Neuronal stem cell (in vitro differentiated cells): Measurements from ENCODE around the gene PLSCR1.

ENCODE experiments used
- DNase-seq: peaks from one replicate; pipeline ENCODE4 v3.0.0-alpha.2; 2013; ENCODE audit warnings: low spot score
- H2AFZ ChIP-seq: one replicate; pipeline ENCODE4 v1.6.1; 2013; ENCODE audit warnings: mild to moderate bottlenecking, low read length, inconsistent platforms
- H2AK5ac ChIP-seq: 2 replicates; pipeline ENCODE4 v1.6.1; 2013; ENCODE audit warnings: low read depth, mild to moderate bottlenecking, inconsistent platforms, low read length, moderate library complexity, mixed read lengths
- H2BK120ac ChIP-seq: 2 replicates; pipeline ENCODE4 v1.6.1; 2013; ENCODE audit warnings: low read depth, mild to moderate bottlenecking, inconsistent platforms, low read length, moderate library complexity, mixed read lengths
- H2BK12ac ChIP-seq: one replicate; pipeline ENCODE4 v1.6.1; 2013; ENCODE audit warnings: low read length, inconsistent platforms
- H2BK15ac ChIP-seq: 2 replicates; pipeline ENCODE4 v1.6.1; 2013; ENCODE audit warnings: mild to moderate bottlenecking, low read length, inconsistent platforms, mixed read lengths
- H2BK5ac ChIP-seq: one replicate; pipeline ENCODE4 v1.6.1; 2013; ENCODE audit warnings: inconsistent platforms, mild to moderate bottlenecking, low read length, moderate library complexity
- H3K14ac ChIP-seq: one replicate; pipeline ENCODE4 v1.6.1; 2013; ENCODE audit warnings: low read length, inconsistent platforms
- H3K18ac ChIP-seq: 2 replicates; pipeline ENCODE4 v1.6.1; 2013; ENCODE audit warnings: low read length, inconsistent platforms
- H3K23ac ChIP-seq: 2 replicates; pipeline ENCODE4 v1.6.1; 2013; ENCODE audit warnings: low read depth, mild to moderate bottlenecking, mixed read lengths, low read length, inconsistent platforms; ENCODE audit not compliant: poor library complexity
- H3K27ac ChIP-seq: replicated peaks from 3 replicates; pipeline ENCODE4 v1.5.1; 2013; ENCODE audit warnings: low read length, inconsistent platforms
- H3K27me3 ChIP-seq, 3 experiments: 2 replicates each; pipeline ENCODE4 v1.6.1; 2013; ENCODE audit warnings: low read length in 3 of 3, mild to moderate bottlenecking in 2 of 3, inconsistent platforms in 1 of 3, low read depth in 1 of 3, mixed read lengths in 1 of 3, moderate library complexity in 1 of 3; ENCODE audit not compliant: control insufficient read depth in 3 of 3, insufficient read depth in 3 of 3
- H3K36me3 ChIP-seq, 2 donors: replicated peaks in 1 of 2; 2 replicates each; pipeline ENCODE4 v1.6.1; 2013; ENCODE audit warnings: low read length in 2 of 2; ENCODE audit not compliant: control insufficient read depth in 2 of 2, insufficient read depth in 2 of 2
- H3K4ac ChIP-seq: 2 replicates; pipeline ENCODE4 v1.6.1; 2013; ENCODE audit warnings: inconsistent platforms, mild to moderate bottlenecking, low read length, moderate library complexity
- H3K4me1 ChIP-seq, 2 donors: 1 replicate in 1 of 2; 2 replicates in 1 of 2; pipeline ENCODE4 v1.6.1; 2013; ENCODE audit warnings: low read length in 2 of 2, low read depth in 1 of 2; ENCODE audit not compliant: control insufficient read depth in 2 of 2, insufficient read depth in 1 of 2
- H3K4me2 ChIP-seq: one replicate; pipeline ENCODE4 v1.6.1; 2013; ENCODE audit warnings: mild to moderate bottlenecking, low read length, inconsistent platforms; ENCODE audit not compliant: insufficient read depth, poor library complexity, severe bottlenecking
- H3K4me3 ChIP-seq, 2 donors: 2 replicates each; pipeline ENCODE4 v1.5.1; 2013; ENCODE audit warnings: low read length in 2 of 2, mild to moderate bottlenecking in 2 of 2, inconsistent platforms in 1 of 2, moderate library complexity in 1 of 2
- H3K79me1 ChIP-seq: one replicate; pipeline ENCODE4 v1.6.1; 2013; ENCODE audit warnings: low read depth, mild to moderate bottlenecking, inconsistent platforms, low read length, moderate library complexity
- H3K9ac ChIP-seq: one replicate; pipeline ENCODE4 v1.6.1; 2013; ENCODE audit warnings: mild to moderate bottlenecking, low read depth, low read length, inconsistent platforms; ENCODE audit not compliant: poor library complexity
- H3K9me3 ChIP-seq, 2 donors: replicated peaks in 1 of 2; 2 replicates each; pipeline versions ENCODE3 to v1.6.1; 2013; ENCODE audit warnings: low read length in 2 of 2, mild to moderate bottlenecking in 2 of 2, inconsistent platforms in 1 of 2, low read depth in 1 of 2, mixed read lengths in 1 of 2, moderate library complexity in 1 of 2; ENCODE audit not compliant: control insufficient read depth in 2 of 2, insufficient read depth in 1 of 2
- H4K8ac ChIP-seq: one replicate; pipeline ENCODE4 v1.6.1; 2013; ENCODE audit warnings: low read depth, mild to moderate bottlenecking, inconsistent platforms, low read length, moderate library complexity
- H4K91ac ChIP-seq: one replicate; pipeline ENCODE4 v1.6.1; 2013; ENCODE audit warnings: low read length, low read depth, mild to moderate bottlenecking, inconsistent platforms; ENCODE audit not compliant: poor library complexity
- WGBS, 2 donors: extraction: QIAGEN DNeasy Blood & Tissue Kit; methylation state at CpG; one replicate each; pipeline ENCODE4 v1.1.7; 2013; ENCODE audit warnings: missing lambda C conversion rate in 2 of 2, mixed read lengths in 1 of 2; ENCODE audit not compliant: insufficient read length in 2 of 2, insufficient replicate concordance in 1 of 2; ENCODE audit errors: extremely low coverage in 2 of 2; 5-methylcytosine and 5-hydroxymethylcytosine counted together

Gene PLSCR1

DNA sequence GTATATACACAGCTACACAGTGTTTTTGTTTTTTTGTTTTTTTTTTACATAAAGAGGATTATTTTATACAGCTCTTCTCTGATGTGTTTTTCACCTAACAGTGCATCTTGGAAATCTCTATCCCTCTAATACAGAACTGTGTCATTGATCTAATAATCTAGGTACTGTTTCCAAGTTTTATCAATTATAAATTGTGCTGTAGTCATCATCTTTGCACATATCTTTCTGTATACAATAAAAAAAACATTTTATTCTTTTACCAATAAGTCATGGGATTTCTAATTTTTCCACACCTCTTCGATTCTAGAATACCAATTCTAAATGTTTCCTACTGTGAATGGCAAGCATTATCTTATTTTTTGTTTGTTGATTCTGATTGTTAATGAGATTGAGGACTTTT, 73.4 kb downstream of the PLSCR1 start:
- Histone ChIP-seq H3K18ac (no peak overlapping the region), H4K8ac (no peak overlapping the region), H3K4ac (no peak overlapping the region), H4K91ac (no peak overlapping the region), H3K27ac (no peak overlapping the region), H2BK5ac (no peak overlapping the region), H2AK5ac (no peak overlapping the region), H2BK12ac (no peak overlapping the region), H2AFZ (no peak overlapping the region), H3K4me3 (no peak overlapping the region), H3K9ac (no peak overlapping the region), H3K4me2 (no peak overlapping the region), H3K9me3 (no peaks in the 10 kb centered on the region), H2BK15ac (no peak overlapping the region), H3K4me1 (no peaks in the 10 kb centered on the region), H2BK120ac (no peak overlapping the region), H3K23ac (no peak overlapping the region), H3K27me3 (no peaks in the 10 kb centered on the region), H3K79me1 (no peaks in the 10 kb centered on the region), H3K14ac (no peak overlapping the region), H3K36me3 (no peaks in the 10 kb centered on the region)
- DNase-seq = no peak
- no CpG with 5 or more reads among the region's 1 CpG for WGBS, 2 donors

- no peak overlapping the region for H4K91ac ChIP-seq
- no peaks in the 10 kb centered on the region for H3K79me1 ChIP-seq
- no peak overlapping the region for H3K18ac ChIP-seq
- H4K8ac ChIP-seq = no peak overlapping the region
- H2AK5ac ChIP-seq = no peak overlapping the region
- no peak overlapping the region for H3K14ac ChIP-seq
- H3K4me2 ChIP-seq = no peak overlapping the region
- H3K36me3 ChIP-seq = no peaks in the 10 kb centered on the region
- no peak overlapping the region for H3K4ac ChIP-seq
- H3K27me3 ChIP-seq = no peaks in the 10 kb centered on the region
- H3K9me3 ChIP-seq = no peaks in the 10 kb centered on the region
- H2BK12ac ChIP-seq = no peak overlapping the region
- H2AFZ ChIP-seq = no peak overlapping the region
- H3K9ac ChIP-seq = no peak overlapping the region
- DNase-seq = no peak
- H3K27ac ChIP-seq = no peak overlapping the region
- 100% methylated on average over 1 of the region's 9 CpGs for WGBS, 2 donors
- H3K4me3 ChIP-seq = no peak overlapping the region
- H3K4me1 ChIP-seq = no peaks in the 10 kb centered on the region
- no peak overlapping the region for H2BK15ac ChIP-seq
- no peak overlapping the region for H2BK120ac ChIP-seq
- H3K23ac ChIP-seq = no peak overlapping the region
- H2BK5ac ChIP-seq = no peak overlapping the region
Measured at GRCh38 chr3:146470425-146470990, 73.9 kb downstream of the PLSCR1 start.

- no CpG with 5 or more reads among the region's 51 CpGs for WGBS, 2 donors
- Histone ChIP-seq H3K4me2 (no peak within 1 kb of the TSS), H2BK5ac (no peak within 1 kb of the TSS), H3K14ac (peak within 1 kb of the TSS; percentile 22), H4K91ac (no peak within 1 kb of the TSS), H2BK120ac (no peak within 1 kb of the TSS), H3K27me3 (no peaks in the 10 kb centered on the region), H4K8ac (no peak within 1 kb of the TSS), H3K4me1 (no peaks in the 10 kb centered on the region), H2AK5ac (no peak within 1 kb of the TSS), H2AFZ (peak within 1 kb of the TSS; percentile 29), H3K9ac (no peak within 1 kb of the TSS), H3K23ac (peak within 1 kb of the TSS; percentile 75), H3K27ac (no peak within 1 kb of the TSS), H3K36me3 (no peaks in the 10 kb centered on the region), H2BK15ac (no peak within 1 kb of the TSS), H3K4ac (no peak within 1 kb of the TSS), H3K9me3 (no peaks in the 10 kb centered on the region), H2BK12ac (no peak within 1 kb of the TSS), H3K4me3 (peak within 1 kb of the TSS in 1 of 2 donors; percentile 83), H3K79me1 (no peaks in the 10 kb centered on the region), H3K18ac (peak within 1 kb of the TSS; percentile 22)
- no peak for DNase-seq
Measured at GRCh38 chr3:146469150-146470017, 75.0 kb downstream of the PLSCR1 start, which contains the start of gene PLSCR2. PLSCR2 (minus strand) TSS chr3:146469561; CDS start chr3:146459904, 9,657 bp downstream.

DNA sequence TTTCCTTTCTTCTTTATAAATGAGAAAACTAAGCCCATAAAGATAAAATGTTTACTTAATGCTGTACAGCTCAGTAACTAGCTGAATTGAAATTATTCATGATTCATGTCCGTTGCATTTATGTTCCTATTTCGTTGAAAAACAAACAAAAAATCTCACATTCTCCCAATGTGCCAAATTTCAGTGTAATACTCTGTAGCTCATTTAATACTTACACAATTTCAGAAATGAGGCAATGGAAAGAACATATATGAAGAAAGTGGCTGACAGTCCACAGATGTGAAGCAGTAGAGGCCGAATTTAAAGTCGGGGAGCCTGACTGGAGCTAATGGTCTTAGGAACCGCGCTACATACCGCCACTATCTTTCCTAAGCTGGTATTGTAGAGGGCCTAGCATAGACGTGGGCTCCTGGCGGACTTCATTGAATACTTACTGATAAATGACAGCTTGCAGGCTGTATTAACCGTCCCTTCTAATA, 75.7 kb downstream of the PLSCR1 start:
- Histone ChIP-seq H3K4ac (no peak overlapping the region), H3K79me1 (no peaks in the 10 kb centered on the region), H3K4me3 (no peak overlapping the region), H3K9ac (no peak overlapping the region), H2BK120ac (no peak overlapping the region), H3K9me3 (no peaks in the 10 kb centered on the region), H2AFZ (no peak overlapping the region), H3K23ac (no peak overlapping the region), H3K27me3 (no peaks in the 10 kb centered on the region), H3K18ac (no peak overlapping the region), H3K4me1 (no peaks in the 10 kb centered on the region), H2BK15ac (no peak overlapping the region), H3K27ac (no peak overlapping the region), H4K8ac (no peak overlapping the region), H3K36me3 (no peaks in the 10 kb centered on the region), H2AK5ac (no peak overlapping the region), H2BK12ac (no peak overlapping the region), H2BK5ac (no peak overlapping the region), H3K4me2 (no peak overlapping the region), H4K91ac (no peak overlapping the region), H3K14ac (no peak overlapping the region)
- no CpG with 5 or more reads among the region's 10 CpGs for WGBS, 2 donors
- DNase-seq = no peak
